Uterus (tissue), 4 donors: ENCODE results near the gene PRR19. TPM values are rescaled to one million over a fixed set of nuclear protein-coding genes. Genes with fewer than 3 reads are reported as not detected.

Experiments used
- DNase-seq, 2 donors: peaks; one replicate each; pipeline ENCODE4 v3.0.0-alpha.2; 2019 to 2020
- H3K27ac ChIP-seq, 2 donors: fragments of 200-600 bp; sonication (generic); 1 replicate in 1 of 2; 2 replicates in 1 of 2; pipeline ENCODE4 v1.5.1; 2016 to 2018
- H3K27me3 ChIP-seq, 2 donors: fragments of 200-600 bp; sonication (generic); one replicate each; pipeline ENCODE4 v1.5.1; 2018 to 2019; ENCODE audit warnings: control low read depth in 1 of 2
- H3K36me3 ChIP-seq, 2 donors: fragments of 200-600 bp; sonication (generic); one replicate each; pipeline ENCODE4 v1.5.1; 2019; ENCODE audit warnings: control low read depth in 1 of 2
- H3K4me1 ChIP-seq, 2 donors: fragments of 200-600 bp; sonication (generic); one replicate each; pipeline ENCODE4 v1.5.1; 2018 to 2019; ENCODE audit warnings: control low read depth in 1 of 2
- H3K4me3 ChIP-seq, 2 donors: fragments of 200-600 bp; sonication (generic); 1 replicate in 1 of 2; 2 replicates in 1 of 2; pipeline ENCODE4 v1.5.1; 2018 to 2019; ENCODE audit warnings: mild to moderate bottlenecking in 1 of 2
- H3K9me3 ChIP-seq, 2 donors: fragments of 200-600 bp; sonication (generic); one replicate each; pipeline ENCODE4 v1.5.1; 2019; ENCODE audit warnings: control low read depth in 1 of 2
- CTCF ChIP-seq, 4 experiments: fragments of 200-600 bp in 2 of 4; fragments of 450-650 bp in 2 of 4; sonication (generic) in 2 of 4; IDR thresholded peaks; one replicate each; pipeline ENCODE4 v1.5.1; 2016 to 2019; ENCODE audit warnings: antibody characterized with exemption in 4 of 4, mild to moderate bottlenecking in 2 of 4, moderate library complexity in 1 of 4
- POLR2A ChIP-seq, 2 donors: fragments of 450-650 bp; IDR thresholded peaks; one replicate each; pipeline ENCODE4 v1.6.1; 2016; ENCODE audit warnings: antibody characterized with exemption in 2 of 2, mild to moderate bottlenecking in 1 of 2, moderate library complexity in 1 of 2
- intact Hi-C: fragments of 100-400 bp; cut with DNase I; formaldehyde crosslinking; loops from one replicate; pipeline ENCODE4 v1.15.1; 2023; ENCODE audit warnings: low total_unique reads
- total RNA-seq, 4 donors: library from RNA; depleted of rRNA in 3 of 4; stranded (reverse); fragments of >200 nt in 3 of 4; gene quantifications; one replicate each; pipeline versions ENCODE4 v1.1.0 to v1.2.4, GENCODE V29; 2014 to 2023
- donor health status: DM: yes; HTN: yes; CAD: no.

The PRR19 gene
- total RNA-seq, 4 donors from 2014 or later, result 0.14 TPM; not detected in 3

- intact Hi-C loops, result no loop called here
- Histone ChIP-seq H3K4me3 (peak overlapping the region; percentile 58 to 87), H3K4me1 (peaks cover 6 to 49% of the 10 kb centered on the region in 2 donors), H3K27me3 (no peaks in the 10 kb centered on the region), H3K27ac (peak overlapping the region; percentile 97), H3K9me3 (no peaks in the 10 kb centered on the region), H3K36me3 (no peaks in the 10 kb centered on the region)
- TF ChIP-seq CTCF (IDR thresholded peaks at IDR 0.05) (peak; percentile 91 to 95 (median 94)), POLR2A (IDR thresholded peaks at IDR 0.05) (peak in 1 of 2 donors; percentile 66)
- DNase-seq, result peak; percentile 94 to 95
These were observed 21.8 kb upstream of the PRR19 start for GRCh38 chr19:42279902-42280814.

- H3K27me3 ChIP-seq, result no peaks in the 10 kb centered on the region
- H3K27ac ChIP-seq, result peak overlapping the region; percentile 97
- peak overlapping the region; percentile 58 to 87 for H3K4me3 ChIP-seq
- no peaks in the 10 kb centered on the region for H3K9me3 ChIP-seq
- DNase-seq, result peak; percentile 86 to 90
- TF ChIP-seq POLR2A (IDR thresholded peaks at IDR 0.05), result no peak
- intact Hi-C loops, result no loop called here
- H3K36me3 ChIP-seq, result no peaks in the 10 kb centered on the region
- H3K4me1 ChIP-seq, result peaks cover 6 to 55% of the 10 kb centered on the region in 2 donors
These were observed 21.2 kb upstream of the PRR19 start for GRCh38 chr19:42280815-42281145.

- Histone ChIP-seq H3K36me3 (no peaks in the 10 kb centered on the region), H3K27ac (peak overlapping the region; percentile 97), H3K27me3 (no peaks in the 10 kb centered on the region), H3K9me3 (no peaks in the 10 kb centered on the region), H3K4me1 (peaks cover 6 to 60% of the 10 kb centered on the region in 2 donors), H3K4me3 (peak overlapping the region; percentile 58 to 87)
- intact Hi-C loops, result no loop called here
- peak; percentile 75 for DNase-seq
- TF ChIP-seq POLR2A (IDR thresholded peaks at IDR 0.05) (peak in 1 of 2 donors; percentile 26), CTCF (IDR thresholded peaks at IDR 0.05) (peak in 1 of 4 experiments; percentile 21)
These were observed 20.6 kb upstream of the PRR19 start for GRCh38 chr19:42281146-42281826.

- Histone ChIP-seq H3K36me3 (no peaks in the 10 kb centered on the region), H3K4me1 (peaks cover 6 to 66% of the 10 kb centered on the region in 2 donors), H3K27ac (peak overlapping the region; percentile 97), H3K27me3 (no peaks in the 10 kb centered on the region), H3K9me3 (no peaks in the 10 kb centered on the region), H3K4me3 (peak overlapping the region; percentile 58 to 87)
- TF ChIP-seq CTCF (IDR thresholded peaks at IDR 0.05) (no peak), POLR2A (IDR thresholded peaks at IDR 0.05) (no peak)
- intact Hi-C loops, result no loop called here
- peak; percentile 51 to 71 for DNase-seq
These were observed 19.8 kb upstream of the PRR19 start for GRCh38 chr19:42281827-42282762.

GRCh38 chr19:42282819-42283187 is 19.1 kb upstream of the PRR19 start:
- no peak for DNase-seq
- TF ChIP-seq POLR2A (IDR thresholded peaks at IDR 0.05) (no peak), CTCF (IDR thresholded peaks at IDR 0.05) (no peak)
- Histone ChIP-seq H3K4me1 (peaks cover 6 to 61% of the 10 kb centered on the region in 2 donors), H3K36me3 (no peaks in the 10 kb centered on the region), H3K27ac (peak overlapping the region; percentile 97), H3K4me3 (peak overlapping the region in 1 of 2 donors; percentile 42), H3K9me3 (no peaks in the 10 kb centered on the region), H3K27me3 (no peaks in the 10 kb centered on the region)
- intact Hi-C loops, result no loop called here
